ENCODE results near the gene RBM39.
"Not testable (repeated sequence)": the region's sequence is repeated elsewhere in the genome, so short reads cannot be mapped to it uniquely, and the experiment has no call there.

RBM39 gene

GRCh38 chr20:35750611-35751010 is 8.6 kb upstream of the RBM39 start:
- no peak for DNase-seq (ENCODE audit: low read depth)

- not testable (repeated sequence) for DNase-seq (ENCODE audit: low read depth)
Measured at GRCh38 chr20:35744492-35744841, 2.4 kb upstream of the RBM39 start.

GRCh38 chr20:35743693-35744491 is 1.8 kb upstream of the RBM39 start:
- DNase-seq (ENCODE audit: low read depth) = no peak

GRCh38 chr20:35742741-35743523 is 872 bp upstream of the RBM39 start:
- DNase-seq (ENCODE audit: low read depth) = no peak

GRCh38 chr20:35739294-35740163 is 2.5 kb downstream of the RBM39 start:
- no peak for DNase-seq (ENCODE audit: low read depth)

GRCh38 chr20:35738410-35739179 is 3.5 kb downstream of the RBM39 start:
- DNase-seq (ENCODE audit: low read depth) = no peak

GRCh38 chr20:35737865-35738333 is 4.2 kb downstream of the RBM39 start:
- DNase-seq (ENCODE audit: low read depth) = no peak

GRCh38 chr20:35735826-35736470 is 6.1 kb downstream of the RBM39 start:
- DNase-seq (ENCODE audit: low read depth) = no peak

- no peak for DNase-seq (ENCODE audit: low read depth)
Measured at GRCh38 chr20:35734777-35735649, 7.0 kb downstream of the RBM39 start.

- DNase-seq (ENCODE audit: low read depth) = no peak
Measured at GRCh38 chr20:35734374-35734773, 7.7 kb downstream of the RBM39 start.

- DNase-seq (ENCODE audit: low read depth) = no peak
Measured at GRCh38 chr20:35732644-35732982, 9.4 kb downstream of the RBM39 start.

- DNase-seq (ENCODE audit: low read depth) = no peak
Measured at GRCh38 chr20:35731862-35732643, 10.0 kb downstream of the RBM39 start.

GRCh38 chr20:35731469-35731788 is 10.6 kb downstream of the RBM39 start:
- no peak for DNase-seq (ENCODE audit: low read depth)

GRCh38 chr20:35730583-35731468 is 11.2 kb downstream of the RBM39 start:
- DNase-seq (ENCODE audit: low read depth) = no peak

- DNase-seq (ENCODE audit: low read depth) = no peak
Measured at GRCh38 chr20:35729836-35730582, 12.1 kb downstream of the RBM39 start.

GRCh38 chr20:35729283-35729807 is 12.7 kb downstream of the RBM39 start:
- no peak for DNase-seq (ENCODE audit: low read depth)

Measured in GM04503 (cell line).